IPS-NIHi11 (cell line): ENCODE data around the gene ZZZ3.
A peak's percentile ranks its signal among the peaks of the same experiment; 100 is the strongest.
"Not testable (repeated sequence)": the region's sequence is repeated elsewhere in the genome, so short reads cannot be mapped to it uniquely, and the experiment has no call there.

Source experiments
- DNase-seq: peaks from one replicate; pipeline ENCODE4 v3.0.0; 2012; ENCODE audit warnings: mixed read lengths, low spot score

Gene ZZZ3

DNA sequence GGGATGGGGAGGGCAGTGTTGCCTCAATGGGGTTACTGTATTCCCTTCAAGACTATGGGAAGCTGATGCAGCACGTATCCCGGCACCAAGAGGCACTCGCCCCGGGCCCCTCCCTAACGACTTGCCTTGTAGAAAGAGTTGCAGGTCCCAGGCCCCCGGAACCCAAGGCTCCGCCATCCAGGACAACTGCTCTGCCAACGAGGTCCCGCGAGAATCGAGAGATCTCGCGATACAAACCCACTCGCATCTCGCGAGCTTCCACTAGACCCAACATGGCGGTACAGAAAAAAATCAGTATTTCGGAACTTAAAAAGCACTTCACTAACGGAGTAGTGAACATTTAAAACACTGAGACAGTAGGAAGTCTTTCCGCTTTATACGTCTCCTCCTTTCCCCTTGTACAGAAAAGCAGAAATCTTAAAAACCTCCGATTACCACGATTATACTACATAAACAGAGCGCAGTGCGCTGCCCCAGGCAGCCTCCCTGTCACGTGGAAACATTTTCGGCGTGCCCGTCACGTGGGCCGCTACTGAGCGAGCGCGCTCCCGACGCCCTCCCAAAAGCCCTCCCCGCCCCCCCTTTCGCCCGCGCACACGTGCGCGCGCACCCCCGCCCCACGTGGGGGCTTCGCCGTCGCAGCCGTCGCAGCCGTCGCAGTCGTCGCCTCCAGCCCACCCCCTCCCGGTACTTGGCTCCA, at the start of gene ZZZ3:
ZZZ3 (minus strand) TSS at position 199 of the 700 bp plus-strand sequence. CDS start 49,304 bp downstream, outside the sequence.
- peak; percentile 85 for DNase-seq

GRCh38 chr1:77732090-77732489, 49.6 kb upstream of the ZZZ3 start:
- DNase-seq, result no peak

GRCh38 chr1:77725706-77726105, 43.2 kb upstream of the ZZZ3 start:
- no peak for DNase-seq

DNA sequence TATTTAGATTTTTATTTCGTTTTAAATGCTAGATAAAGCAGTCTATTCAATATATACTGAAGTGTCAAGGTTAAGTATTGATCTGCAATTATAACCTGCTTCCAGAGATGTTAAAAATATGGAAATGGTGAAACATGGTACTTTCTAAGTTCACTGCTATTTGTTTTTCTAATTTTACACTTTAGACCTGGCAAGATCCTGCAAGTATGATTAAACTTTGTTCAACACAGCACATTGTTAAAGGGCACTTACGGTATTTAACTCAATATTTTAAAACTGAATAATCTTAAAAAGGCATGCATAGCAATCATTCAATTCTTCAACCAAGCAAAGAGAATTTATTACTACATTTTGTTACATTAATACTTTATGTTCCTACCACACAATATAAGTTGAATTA, 35.7 kb upstream of the ZZZ3 start:
- DNase-seq, result no peak

GRCh38 chr1:77716065-77716464, 33.6 kb upstream of the ZZZ3 start:
- no peak for DNase-seq

DNA sequence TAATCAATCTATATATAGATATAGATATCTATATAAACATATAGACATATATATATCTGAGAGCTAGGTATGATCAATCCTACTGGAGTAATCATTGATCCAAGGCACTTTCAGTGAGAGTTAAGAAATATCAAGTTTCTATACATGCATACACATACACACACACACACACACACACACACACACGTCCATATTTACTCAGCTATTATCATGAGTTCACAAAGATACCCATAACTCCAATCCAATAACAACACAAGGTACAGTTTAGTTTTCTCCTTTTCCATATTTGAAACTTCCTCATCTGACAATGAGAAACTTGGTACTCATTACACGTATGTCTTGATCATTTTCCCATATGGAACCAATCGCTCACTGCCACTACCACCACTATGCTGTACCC, 27.3 kb upstream of the ZZZ3 start:
- no peak for DNase-seq

- DNase-seq, result no peak
Observed at GRCh38 chr1:77706321-77706720, 23.9 kb upstream of the ZZZ3 start.

- DNase-seq, result no peak
Observed at GRCh38 chr1:77704736-77705135, 22.3 kb upstream of the ZZZ3 start.

- not testable (repeated sequence) for DNase-seq
Observed at GRCh38 chr1:77699673-77700072, 17.2 kb upstream of the ZZZ3 start.

DNA sequence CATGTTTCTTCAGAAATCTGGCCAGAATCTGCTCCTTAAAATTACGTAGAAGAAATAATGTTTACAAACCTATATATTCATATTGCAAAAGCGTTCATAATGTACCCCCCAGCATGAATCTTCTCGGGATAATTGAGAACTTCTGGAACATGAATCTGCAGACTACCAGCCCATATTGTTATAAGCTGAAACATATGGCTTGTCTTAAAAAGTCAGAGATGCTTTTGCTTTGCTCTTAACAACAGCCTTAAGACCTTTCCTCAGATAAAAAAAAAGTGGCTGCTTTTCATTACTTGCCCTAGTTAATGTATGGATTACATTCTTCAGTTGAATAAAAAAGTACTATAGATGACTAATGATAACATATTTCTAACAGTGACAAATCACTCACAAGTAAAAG, 15.0 kb upstream of the ZZZ3 start:
- no peak for DNase-seq

DNA sequence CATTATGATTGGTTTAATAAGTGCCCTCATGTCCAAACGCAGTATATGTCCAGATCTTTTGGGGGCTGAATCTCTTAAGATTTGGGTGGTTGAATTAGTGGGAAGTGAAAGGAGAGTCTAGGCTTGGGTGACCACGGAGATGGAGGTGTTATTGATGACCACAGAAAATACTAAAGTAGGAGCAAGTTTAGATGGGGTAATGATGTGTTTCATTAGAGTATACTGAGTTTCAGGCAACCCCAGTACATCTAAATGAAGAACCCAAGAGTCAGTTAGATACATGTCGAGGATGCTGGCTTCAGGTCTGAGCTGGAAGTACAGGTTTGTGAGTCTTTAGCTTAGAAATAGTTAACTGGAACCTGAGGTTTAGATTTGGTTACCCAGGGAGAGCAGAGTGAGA, 6.5 kb upstream of the ZZZ3 start:
- no peak for DNase-seq

GRCh38 chr1:77687519-77687906, 5.1 kb upstream of the ZZZ3 start:
- peak; percentile 48 for DNase-seq

GRCh38 chr1:77686796-77687518, 4.5 kb upstream of the ZZZ3 start:
- DNase-seq, result no peak

GRCh38 chr1:77683160-77684148, 996 bp upstream of the ZZZ3 start:
- DNase-seq, result peak; percentile 86

DNA sequence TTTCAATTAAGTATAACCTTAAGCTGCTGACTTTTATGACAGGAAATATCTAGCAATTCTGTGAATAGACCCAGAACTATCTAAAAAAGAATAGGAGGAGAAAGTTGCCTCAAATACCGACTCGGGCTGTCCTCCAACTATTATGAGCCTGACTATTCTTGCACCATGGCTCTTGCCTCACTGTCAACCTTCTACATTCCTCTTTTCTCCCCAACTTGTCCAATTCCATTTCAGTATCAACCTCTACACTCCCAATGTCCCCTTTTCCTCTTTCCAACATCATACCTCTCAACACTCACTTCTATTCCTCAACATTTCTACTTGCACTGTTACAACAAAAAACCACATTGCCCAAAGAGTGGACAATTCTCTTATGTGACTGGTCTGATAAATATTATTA, 2.3 kb downstream of the ZZZ3 start:
- no peak for DNase-seq

- DNase-seq, result no peak
Observed at GRCh38 chr1:77678660-77679610, 3.5 kb downstream of the ZZZ3 start.

- not testable (repeated sequence) for DNase-seq
Observed at GRCh38 chr1:77674807-77675206, 7.7 kb downstream of the ZZZ3 start.

DNA sequence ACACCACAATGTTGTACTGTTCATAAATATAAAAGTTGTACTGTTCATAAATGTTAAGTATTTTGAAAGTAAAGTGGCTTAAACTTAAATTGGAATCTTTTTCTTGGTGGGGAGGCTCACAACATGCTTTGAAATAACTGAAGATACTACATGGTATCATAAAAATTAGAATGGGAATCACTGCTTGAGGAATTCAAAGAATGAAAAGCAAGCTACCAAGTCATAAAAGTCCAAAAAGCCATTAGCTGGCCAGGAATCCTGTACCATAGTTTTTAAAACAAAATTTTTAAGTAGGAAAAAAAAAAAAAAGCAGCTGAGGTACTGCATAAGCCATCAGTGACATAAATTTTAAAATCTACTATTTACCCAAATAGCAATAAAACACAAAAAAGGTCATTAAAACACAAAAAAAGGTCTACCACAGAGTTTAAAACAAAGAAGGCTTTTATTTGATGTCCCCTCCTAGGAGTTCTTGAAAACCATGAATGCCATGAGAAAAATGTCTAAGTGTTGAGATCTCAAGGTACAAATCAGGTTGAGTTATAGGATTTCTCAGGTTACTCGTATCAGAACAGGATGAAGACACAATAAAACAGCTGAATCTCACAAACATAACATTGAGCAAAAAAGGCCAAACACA, 8.6 kb downstream of the ZZZ3 start:
- no peak for DNase-seq

GRCh38 chr1:77673030-77673429, 9.4 kb downstream of the ZZZ3 start:
- DNase-seq, result no peak

GRCh38 chr1:77672374-77672773, 10.1 kb downstream of the ZZZ3 start:
- DNase-seq, result no peak

DNA sequence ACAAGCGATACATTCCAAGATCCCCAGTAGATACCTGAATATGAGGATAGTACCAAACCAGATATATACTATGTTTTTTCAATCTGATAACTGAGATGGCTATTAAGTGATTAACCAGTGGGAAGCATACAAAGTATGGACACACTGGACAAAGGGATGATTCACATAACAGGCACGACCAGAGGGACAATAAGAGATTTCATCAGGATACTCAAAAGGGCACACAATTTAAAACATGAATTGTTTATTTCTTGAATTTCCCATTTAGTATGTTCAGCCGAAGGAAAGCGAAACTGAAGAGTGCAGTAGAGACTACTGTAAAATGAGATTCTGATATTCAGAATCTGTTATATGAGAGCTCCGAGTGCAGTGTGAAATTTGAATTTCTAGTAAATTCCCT, 10.6 kb downstream of the ZZZ3 start:
- no peak for DNase-seq
